Lower leg skin (tissue), 4 donors: Measurements from ENCODE around the gene SSTR3. TPM values are rescaled to one million over a fixed set of nuclear protein-coding genes. Genes with fewer than 3 reads are reported as not detected.

ENCODE experiments used
- DNase-seq, 2 donors: peaks; one replicate each; pipeline ENCODE4 v3.0.0-alpha.2; 2019; ENCODE audit warnings: low spot score in 2 of 2
- H3K4me3 ChIP-seq: fragments of 200-600 bp; sonication (generic); 2 replicates; pipeline ENCODE4 v1.5.1; 2017; ENCODE audit warnings: mild to moderate bottlenecking, low read depth; ENCODE audit not compliant: poor library complexity, severe bottlenecking
- POLR2A ChIP-seq, 2 donors: fragments of 450-650 bp; IDR thresholded peaks; one replicate each; pipeline ENCODE4 v1.6.1; 2016 to 2017; ENCODE audit warnings: antibody characterized with exemption in 2 of 2, mild to moderate bottlenecking in 1 of 2, moderate library complexity in 1 of 2
- WGBS, 2 donors: methylation state at CpG; one replicate each; pipeline ENCODE4 v1.1.5; 2018; 5-methylcytosine and 5-hydroxymethylcytosine counted together
- intact Hi-C: fragments of 100-400 bp; cut with DNase I; formaldehyde crosslinking; loops from one replicate; pipeline ENCODE4 v1.15.0; 2023; ENCODE audit warnings: low total_unique reads
- total RNA-seq, 4 donors: library from RNA; depleted of rRNA; stranded (reverse); fragments of >200 nt; gene quantifications; one replicate each; pipeline ENCODE4 v1.1.0, GENCODE V29; 2016
- TF ChIP-seq, protein P1 (sequence below), 3 donors: fragments of 450-650 bp; IDR thresholded peaks; one replicate each; pipeline ENCODE4 v1.5.1; 2016; ENCODE audit warnings: antibody characterized with exemption in 3 of 3, mild to moderate bottlenecking in 3 of 3, moderate library complexity in 2 of 3

SSTR3 gene
- total RNA-seq, 4 donors from 2014 or later, result not detected

GRCh38 chr22:37163575-37164504, 48.4 kb downstream of the SSTR3 start:
- no peak overlapping the region for H3K4me3 ChIP-seq
- no peak for DNase-seq
- no peak for TF ChIP-seq POLR2A (IDR thresholded peaks at IDR 0.05)
- TF ChIP-seq, protein P1, sequence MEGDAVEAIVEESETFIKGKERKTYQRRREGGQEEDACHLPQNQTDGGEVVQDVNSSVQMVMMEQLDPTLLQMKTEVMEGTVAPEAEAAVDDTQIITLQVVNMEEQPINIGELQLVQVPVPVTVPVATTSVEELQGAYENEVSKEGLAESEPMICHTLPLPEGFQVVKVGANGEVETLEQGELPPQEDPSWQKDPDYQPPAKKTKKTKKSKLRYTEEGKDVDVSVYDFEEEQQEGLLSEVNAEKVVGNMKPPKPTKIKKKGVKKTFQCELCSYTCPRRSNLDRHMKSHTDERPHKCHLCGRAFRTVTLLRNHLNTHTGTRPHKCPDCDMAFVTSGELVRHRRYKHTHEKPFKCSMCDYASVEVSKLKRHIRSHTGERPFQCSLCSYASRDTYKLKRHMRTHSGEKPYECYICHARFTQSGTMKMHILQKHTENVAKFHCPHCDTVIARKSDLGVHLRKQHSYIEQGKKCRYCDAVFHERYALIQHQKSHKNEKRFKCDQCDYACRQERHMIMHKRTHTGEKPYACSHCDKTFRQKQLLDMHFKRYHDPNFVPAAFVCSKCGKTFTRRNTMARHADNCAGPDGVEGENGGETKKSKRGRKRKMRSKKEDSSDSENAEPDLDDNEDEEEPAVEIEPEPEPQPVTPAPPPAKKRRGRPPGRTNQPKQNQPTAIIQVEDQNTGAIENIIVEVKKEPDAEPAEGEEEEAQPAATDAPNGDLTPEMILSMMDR (IDR thresholded peaks at IDR 0.05), result no peak
- WGBS, 2 donors, result 79 to 87% methylated on average over 22 of the region's 22 CpGs
- intact Hi-C loops, result no loop called here

DNA sequence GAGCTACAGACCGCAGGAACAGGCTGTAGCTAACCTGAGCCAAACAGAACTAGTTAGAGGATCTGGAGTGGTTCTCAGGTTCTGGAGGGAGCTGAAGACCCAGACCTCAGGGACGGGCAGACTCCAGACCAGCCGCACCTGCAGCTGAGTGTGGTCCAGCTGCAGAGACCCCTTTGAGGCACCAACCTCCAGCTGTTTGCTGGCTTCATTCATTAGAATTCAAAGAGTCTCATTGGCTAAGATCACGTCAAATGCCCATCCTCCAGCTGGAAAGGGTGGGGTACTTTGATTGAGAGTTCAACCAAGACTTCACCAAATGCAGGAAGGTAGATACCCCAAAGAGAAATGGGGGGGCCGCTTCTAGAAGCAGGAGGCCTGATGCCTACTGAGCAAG, 49.2 kb downstream of the SSTR3 start:
- TF ChIP-seq POLR2A (IDR thresholded peaks at IDR 0.05), result no peak
- no peak for DNase-seq
- H3K4me3 ChIP-seq, result no peak overlapping the region
- 82 to 85% methylated on average over 5 of the region's 5 CpGs for WGBS, 2 donors
- intact Hi-C loops, result no loop called here

DNA sequence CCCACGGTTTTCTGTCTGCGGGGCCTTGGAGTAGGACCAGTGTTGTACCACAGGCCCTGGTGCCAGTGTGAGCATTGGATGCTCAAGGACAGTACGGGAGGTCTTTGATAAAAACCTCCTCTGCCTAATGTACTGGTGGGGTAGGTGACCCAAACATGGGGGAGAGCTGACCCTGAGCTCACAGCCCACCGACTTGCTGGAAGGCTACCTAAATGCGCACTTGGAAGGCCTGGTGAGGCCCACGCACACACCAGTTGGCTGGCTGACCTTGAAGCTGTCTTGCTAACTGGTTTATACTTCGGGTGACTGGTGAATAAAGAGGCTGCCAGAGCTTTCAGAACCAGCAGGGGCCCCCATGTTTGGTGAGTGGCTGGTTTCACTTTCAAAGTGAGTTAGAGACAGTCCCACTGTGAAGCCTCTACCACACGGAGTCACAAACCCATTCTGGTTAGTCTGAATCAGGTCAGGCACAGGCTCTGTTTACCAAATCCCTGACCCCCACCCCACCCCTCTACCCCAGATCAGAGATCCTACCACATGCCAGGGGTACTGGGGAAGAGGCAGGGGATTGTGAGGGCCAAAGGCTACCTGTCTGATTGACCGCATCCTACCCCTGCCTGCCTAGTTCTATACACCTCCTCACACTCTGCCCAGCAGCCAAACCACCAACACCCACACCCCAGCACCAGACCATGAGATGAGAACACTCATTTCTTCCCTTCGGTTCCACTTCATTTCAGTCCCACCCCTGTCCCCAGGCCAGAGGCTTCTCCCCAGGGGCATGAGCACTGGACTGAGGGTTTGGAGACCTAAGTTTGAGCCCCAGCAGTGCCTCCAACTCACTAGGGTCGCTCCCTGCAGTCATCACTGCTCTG, 49.8 kb downstream of the SSTR3 start:
- no peak for DNase-seq
- H3K4me3 ChIP-seq, result no peak overlapping the region
- intact Hi-C loops, result no loop called here
- TF ChIP-seq, protein P1 (IDR thresholded peaks at IDR 0.05), result no peak
- TF ChIP-seq POLR2A (IDR thresholded peaks at IDR 0.05), result no peak
- WGBS, 2 donors, result 79 to 86% methylated on average over 11 of the region's 11 CpGs

GRCh38 chr22:37161443-37161842, 50.8 kb downstream of the SSTR3 start:
- DNase-seq, result no peak
- WGBS, 2 donors, result 94 to 100% methylated on average over 2 of the region's 2 CpGs
- no peak overlapping the region for H3K4me3 ChIP-seq
- TF ChIP-seq POLR2A (IDR thresholded peaks at IDR 0.05), result no peak
- TF ChIP-seq, protein P1 (IDR thresholded peaks at IDR 0.05), result no peak
- intact Hi-C loops, result no loop called here

DNA sequence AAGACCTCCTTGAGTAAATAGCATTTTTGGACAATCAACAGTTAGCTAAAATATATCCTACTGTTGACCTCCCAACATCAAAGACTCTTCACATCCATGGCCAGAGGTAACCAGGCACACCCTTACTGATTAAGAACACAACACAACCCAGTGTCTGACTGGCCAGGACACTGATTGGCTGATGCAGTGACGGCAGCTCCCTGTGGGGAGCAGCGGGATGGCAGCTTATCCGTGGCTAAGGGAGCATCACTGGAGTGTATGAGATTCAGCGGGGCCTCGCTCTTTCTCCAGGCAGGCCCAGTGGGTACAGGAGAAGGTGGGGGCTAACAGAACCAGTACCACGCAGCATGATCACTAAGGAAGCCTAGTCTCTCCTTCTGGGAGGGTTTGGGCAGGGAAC, 52.2 kb downstream of the SSTR3 start:
- TF ChIP-seq, protein P1 (IDR thresholded peaks at IDR 0.05), result no peak
- TF ChIP-seq POLR2A (IDR thresholded peaks at IDR 0.05), result no peak
- 77% methylated on average over 6 of the region's 6 CpGs for WGBS, 2 donors
- no peak overlapping the region for H3K4me3 ChIP-seq
- intact Hi-C loops, result no loop called here
- no peak for DNase-seq

GRCh38 chr22:37158963-37159290, 53.4 kb downstream of the SSTR3 start:
- WGBS, 2 donors, result 86 to 89% methylated on average over 5 of the region's 5 CpGs
- DNase-seq, result no peak
- intact Hi-C loops, result loop anchor here (10.0 kb wide), 1 partner anchor 74 kb away; no protein-coding TSS in a partner anchor
- TF ChIP-seq, protein P1 (IDR thresholded peaks at IDR 0.05), result no peak
- TF ChIP-seq POLR2A (IDR thresholded peaks at IDR 0.05), result no peak
- H3K4me3 ChIP-seq, result no peak overlapping the region
